ENCODE data around the gene SQOR. TPM values are rescaled to one million over a fixed set of nuclear protein-coding genes. Genes with fewer than 3 reads are reported as not detected.

The SQOR gene
- total RNA-seq, 1 experiment from 2014 or later, result 40.9 TPM

- H4K20me1 ChIP-seq (ENCODE audit: insufficient read depth), result no peaks in the 10 kb centered on the region
- H3K4me1 ChIP-seq (replicated peaks; ENCODE audit: insufficient read depth), result peaks cover 13% of the 10 kb centered on the region
- intact Hi-C loops (cut with micrococcal nuclease; ENCODE audit: unreplicated experiment), result no loop called here
- TF ChIP-seq CTCF (conservative IDR thresholded peaks at IDR 0.05), result no peak
- TF ChIP-seq EZH2 (IDR thresholded peaks at IDR 0.05; ENCODE audit: low read depth), result no peak
- no peaks in the 10 kb centered on the region for H3K9me3 ChIP-seq (ENCODE audit: insufficient read depth, low read depth)
- no peak overlapping the region for H3K4me3 ChIP-seq
- no peak overlapping the region for H3K4me2 ChIP-seq
- ChIA-PET CTCF (no interaction called here), POLR2A (ENCODE audit: unreplicated experiment) (interaction anchor here (0.6 kb wide), 1 partner anchor 16 kb away, joined by 6 read pairs; the partner anchor contains the start of gene SQOR)
- H3K9me2 ChIP-seq (ENCODE audit: insufficient read depth), result no peaks in the 10 kb centered on the region
- no peaks in the 10 kb centered on the region for H3K27me3 ChIP-seq (ENCODE audit: insufficient read depth, low read depth)
- DNase-seq, result no peak
- no TSS peak for BruUV-seq (replicated peaks)
- H3K27ac ChIP-seq, result no peak overlapping the region
- H3K36me3 ChIP-seq (ENCODE audit: low read depth), result no peaks in the 10 kb centered on the region
- H3F3A ChIP-seq (ENCODE audit: insufficient read depth, low read depth), result peaks cover 6% of the 10 kb centered on the region
- 0 out of 2 replicates have a peak, but pooled peaks cover 13% of the 10 kb centered on the region for H3K79me2 ChIP-seq (ENCODE audit: low read depth)
- H2AFZ ChIP-seq, result no peak overlapping the region
These were observed 16.2 kb downstream of the SQOR start for GRCh38 chr15:45650889-45651525.

GRCh38 chr15:45653702-45654424 is 19.0 kb downstream of the SQOR start:
- intact Hi-C loops (cut with micrococcal nuclease; ENCODE audit: unreplicated experiment), result no loop called here
- TF ChIP-seq EZH2 (IDR thresholded peaks at IDR 0.05; ENCODE audit: low read depth) (no peak), CTCF (conservative IDR thresholded peaks at IDR 0.05) (no peak)
- no peak overlapping the region for H3K4me3 ChIP-seq
- H3K4me2 ChIP-seq, result no peak overlapping the region
- no peaks in the 10 kb centered on the region for H3K9me2 ChIP-seq (ENCODE audit: insufficient read depth)
- ChIA-PET CTCF (no interaction called here), POLR2A (ENCODE audit: unreplicated experiment) (no interaction called here)
- H3K79me2 ChIP-seq (ENCODE audit: low read depth), result no peaks in the 10 kb centered on the region
- no peaks in the 10 kb centered on the region for H3F3A ChIP-seq (ENCODE audit: insufficient read depth, low read depth)
- H4K20me1 ChIP-seq (ENCODE audit: insufficient read depth), result no peaks in the 10 kb centered on the region
- no peaks in the 10 kb centered on the region for H3K27me3 ChIP-seq (ENCODE audit: insufficient read depth, low read depth)
- no TSS peak for BruUV-seq (replicated peaks)
- peaks cover 4% of the 10 kb centered on the region for H3K4me1 ChIP-seq (replicated peaks; ENCODE audit: insufficient read depth)
- no peaks in the 10 kb centered on the region for H3K9me3 ChIP-seq (ENCODE audit: insufficient read depth, low read depth)
- no peaks in the 10 kb centered on the region for H3K36me3 ChIP-seq (ENCODE audit: low read depth)
- DNase-seq, result no peak
- no peak overlapping the region for H2AFZ ChIP-seq
- no peak overlapping the region for H3K27ac ChIP-seq

GRCh38 chr15:45654749-45655148 is 19.9 kb downstream of the SQOR start:
- Histone ChIP-seq H3K27ac (no peak overlapping the region), H3K79me2 (ENCODE audit: low read depth) (no peaks in the 10 kb centered on the region), H3K9me3 (ENCODE audit: insufficient read depth, low read depth) (no peaks in the 10 kb centered on the region), H3F3A (ENCODE audit: insufficient read depth, low read depth) (no peaks in the 10 kb centered on the region), H3K4me1 (replicated peaks; ENCODE audit: insufficient read depth) (no peaks in the 10 kb centered on the region), H3K9me2 (ENCODE audit: insufficient read depth) (no peaks in the 10 kb centered on the region), H3K27me3 (ENCODE audit: insufficient read depth, low read depth) (no peaks in the 10 kb centered on the region), H3K4me3 (no peak overlapping the region), H3K36me3 (ENCODE audit: low read depth) (no peaks in the 10 kb centered on the region), H2AFZ (no peak overlapping the region), H3K4me2 (no peak overlapping the region), H4K20me1 (ENCODE audit: insufficient read depth) (no peaks in the 10 kb centered on the region)
- no peak for DNase-seq
- TF ChIP-seq EZH2 (IDR thresholded peaks at IDR 0.05; ENCODE audit: low read depth), result no peak
- no peak for TF ChIP-seq CTCF (conservative IDR thresholded peaks at IDR 0.05)
- no TSS peak for BruUV-seq (replicated peaks)
- intact Hi-C loops (cut with micrococcal nuclease; ENCODE audit: unreplicated experiment), result no loop called here
- ChIA-PET CTCF (no interaction called here), POLR2A (ENCODE audit: unreplicated experiment) (no interaction called here)

Data from PC-9 (cell line).